OCI-M2 (cell line): ENCODE measurements around the gene CNST.
"Not testable (repeated sequence)": the region's sequence is repeated elsewhere in the genome, so short reads cannot be mapped to it uniquely, and the experiment has no call there.

Experiments
- DNase-seq: peaks from one replicate; lab custom pipeline; 2025; ENCODE audit not compliant: unreplicated experiment; lab: John Stamatoyannopoulos, UW

Gene CNST

GRCh38 chr1:246617768-246618167 is 51.5 kb downstream of the CNST start:
- no peak for DNase-seq

DNA sequence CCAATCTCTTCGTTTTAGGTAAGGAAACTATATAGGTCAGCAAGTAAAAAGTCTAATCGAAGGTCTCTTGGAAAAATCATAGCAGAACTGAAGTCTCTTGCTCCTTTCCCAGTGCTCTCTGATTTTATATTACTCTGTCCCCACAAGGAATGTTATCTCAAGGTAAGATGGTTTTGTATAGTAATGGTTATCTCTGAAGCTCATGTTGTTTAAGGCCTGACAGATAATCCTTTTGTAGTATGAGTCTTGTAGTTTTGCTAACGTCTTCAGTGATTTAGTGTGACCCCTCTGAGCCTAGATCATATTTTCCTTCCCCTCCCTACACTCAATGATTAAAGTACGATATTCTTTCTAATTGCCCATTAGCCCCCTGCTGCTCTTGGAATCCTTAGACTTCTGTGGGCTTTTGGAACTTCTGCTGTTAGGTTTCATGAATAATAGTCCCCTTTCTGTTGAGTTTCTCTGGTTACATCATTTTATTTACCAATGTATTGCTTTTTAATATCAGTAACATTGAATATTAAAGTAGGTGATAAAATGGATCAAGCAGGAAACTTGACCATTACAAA is 52.1 kb downstream of the CNST start:
- DNase-seq: no peak

DNA sequence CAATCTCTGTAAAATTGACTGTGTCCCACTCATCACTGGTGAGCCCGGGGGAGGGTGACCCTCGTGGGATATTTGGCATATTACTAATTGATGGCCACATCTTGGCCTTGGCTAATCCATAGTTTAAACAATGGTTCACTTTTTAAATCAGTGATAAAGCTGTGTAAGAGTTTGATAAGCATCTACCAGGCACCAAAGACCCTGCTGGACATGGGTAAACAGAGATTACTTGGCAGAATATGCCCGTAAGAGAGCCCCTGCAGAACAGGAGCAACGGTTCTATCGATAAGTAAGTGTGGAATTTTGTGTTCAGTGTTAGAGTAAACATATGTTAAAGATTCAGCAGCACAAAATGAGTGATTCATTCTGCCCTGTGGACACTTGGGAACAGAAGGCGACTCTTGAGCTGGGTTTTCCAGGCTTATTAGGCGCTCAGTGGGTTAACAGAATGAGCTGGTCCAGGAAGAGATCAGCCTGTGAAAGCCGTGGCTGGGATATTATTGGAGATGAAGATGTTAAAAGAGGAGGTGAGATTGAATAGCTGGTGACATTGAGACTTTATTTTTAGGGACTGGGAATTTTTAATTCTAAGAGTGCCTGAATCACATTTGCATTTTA is 55.9 kb downstream of the CNST start:
- DNase-seq: no peak

- DNase-seq: no peak
Measured at GRCh38 chr1:246624091-246624490, 57.8 kb downstream of the CNST start.

DNA sequence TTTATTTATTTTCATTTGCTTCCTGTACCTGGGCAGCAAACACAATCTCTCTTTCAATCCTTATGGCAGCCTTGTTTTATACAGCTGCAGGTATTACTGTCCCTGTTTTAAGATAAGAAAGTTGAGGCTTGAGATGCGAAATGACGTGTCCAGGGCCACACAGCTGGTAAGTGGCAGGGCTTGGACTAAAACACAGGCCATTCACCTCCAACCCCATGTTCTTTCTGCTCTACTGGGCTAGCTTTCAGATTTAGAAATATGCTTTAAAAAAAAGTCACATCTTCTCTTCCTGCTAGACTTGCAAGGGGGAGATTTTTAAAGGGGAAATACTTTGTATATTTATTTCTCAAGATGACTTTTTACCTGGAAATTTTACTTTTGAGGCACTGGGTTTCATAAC is 62.8 kb downstream of the CNST start:
- no peak for DNase-seq

- DNase-seq: no peak
Measured at GRCh38 chr1:246629976-246630375, 63.7 kb downstream of the CNST start.

GRCh38 chr1:246631426-246631825 is 65.2 kb downstream of the CNST start:
- no peak for DNase-seq

GRCh38 chr1:246632281-246633168 is 66.3 kb downstream of the CNST start:
- no peak for DNase-seq

- DNase-seq: not testable (repeated sequence)
Measured at GRCh38 chr1:246634659-246635058, 68.4 kb downstream of the CNST start.

GRCh38 chr1:246638941-246639655 is 72.8 kb downstream of the CNST start:
- DNase-seq: no peak

GRCh38 chr1:246639732-246640131 is 73.5 kb downstream of the CNST start:
- no peak for DNase-seq

DNA sequence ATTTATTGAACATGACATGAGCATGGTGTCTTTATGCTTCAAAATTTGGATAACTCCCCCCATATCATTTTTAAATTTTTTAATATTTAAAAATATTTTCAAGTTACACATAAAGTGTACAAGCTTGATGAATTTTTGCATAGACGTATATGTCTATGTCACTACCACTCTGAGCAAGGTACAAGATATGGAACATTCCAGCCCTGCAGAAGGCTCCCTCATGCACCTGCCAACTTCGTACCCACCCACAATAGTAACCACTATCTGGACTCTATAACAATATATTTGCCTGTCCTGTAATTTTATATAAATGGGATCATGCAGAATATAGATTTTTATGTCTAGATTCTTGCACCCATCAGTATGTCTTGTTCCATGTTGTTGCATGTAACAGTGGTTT is 74.5 kb downstream of the CNST start:
- DNase-seq: no peak

DNA sequence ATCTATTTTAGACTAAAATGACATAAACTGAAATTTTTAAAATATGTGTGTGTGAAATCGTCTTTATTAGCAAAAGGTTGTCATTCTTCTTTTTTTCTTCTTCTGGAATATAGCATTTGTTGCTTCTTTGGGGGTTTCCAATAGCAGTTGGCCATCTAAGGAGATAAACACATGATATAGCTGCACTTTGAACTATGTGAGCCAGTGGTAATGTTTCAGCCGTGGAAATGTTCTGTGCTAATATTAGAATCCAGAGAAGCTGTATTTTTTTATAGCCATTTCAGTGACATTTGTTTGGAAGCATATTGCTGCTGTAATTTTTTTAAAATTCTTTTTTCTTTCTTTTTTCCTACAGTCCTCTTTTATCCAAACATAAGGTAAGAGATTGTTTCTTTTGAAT is 75.1 kb downstream of the CNST start:
- DNase-seq: no peak

DNA sequence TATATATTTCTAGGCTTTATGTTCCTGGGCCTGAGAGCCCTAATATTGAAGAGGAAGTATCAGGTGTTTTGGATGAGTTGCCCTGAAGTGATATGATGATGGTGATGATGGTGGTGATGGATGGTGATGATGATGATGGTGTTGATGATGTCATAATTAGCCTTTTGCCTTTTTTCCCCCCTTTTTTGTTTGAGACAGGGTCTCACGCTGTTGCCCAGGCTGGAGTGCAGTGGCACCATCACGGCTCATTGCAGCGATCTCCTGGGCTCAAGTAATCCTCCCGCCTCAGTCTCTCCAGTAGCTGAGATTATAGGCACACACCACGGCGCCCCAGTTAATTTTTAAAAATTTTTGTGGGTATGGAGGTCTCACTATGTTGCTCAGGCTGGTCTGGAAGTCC is 76.5 kb downstream of the CNST start:
- DNase-seq: no peak

GRCh38 chr1:246647113-246647512 is 80.9 kb downstream of the CNST start:
- DNase-seq: no peak

DNA sequence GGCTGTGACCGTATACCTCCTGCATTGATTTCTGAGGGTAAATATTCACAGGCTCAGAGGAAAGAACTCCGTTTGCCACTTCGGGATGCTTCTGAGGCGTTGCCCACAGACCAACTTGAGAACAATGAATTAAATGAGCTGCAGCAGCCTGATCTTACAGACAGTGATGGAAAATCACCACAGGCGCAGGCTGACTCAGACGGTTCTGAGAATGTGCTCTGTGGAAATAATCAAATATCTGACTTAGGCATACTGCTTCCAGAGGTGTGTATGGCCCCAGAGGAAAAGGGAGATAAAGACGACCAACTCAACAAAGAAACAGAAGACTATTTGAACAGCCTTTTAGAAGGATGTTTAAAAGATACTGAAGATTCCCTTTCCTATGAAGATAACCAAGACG is 81.3 kb downstream of the CNST start:
- DNase-seq: no peak

DNA sequence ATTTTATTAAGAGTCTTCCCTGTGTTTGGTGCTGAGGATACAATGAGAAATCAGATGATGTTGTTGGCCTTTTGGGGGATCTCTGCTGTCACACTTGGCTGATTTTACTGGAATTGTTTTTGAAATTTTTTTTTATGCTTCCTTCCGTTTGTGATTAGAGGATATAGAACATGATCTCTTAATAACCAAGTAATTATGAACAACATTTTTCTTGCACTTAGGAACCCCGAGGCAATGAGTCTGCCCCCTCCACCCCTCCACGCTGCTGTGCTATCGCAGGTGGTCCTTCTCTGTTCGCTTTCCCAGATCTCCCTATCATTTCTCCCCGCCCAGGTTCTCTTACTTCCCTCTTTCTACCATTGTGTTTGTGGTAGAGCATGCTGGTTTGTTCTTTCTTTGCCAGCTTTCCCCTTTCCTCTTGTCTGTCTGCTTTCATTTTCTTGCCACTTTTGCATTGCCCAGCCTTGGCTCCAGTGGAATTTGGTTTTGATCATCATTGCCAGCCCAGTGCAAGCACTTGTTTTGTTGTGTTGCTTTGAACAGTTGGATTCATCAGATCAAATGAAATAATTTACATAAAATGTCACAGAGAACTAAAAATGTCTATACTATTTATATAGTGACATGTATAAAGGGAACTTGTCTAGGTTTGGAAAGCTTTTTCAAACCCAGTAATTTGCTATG is 84.9 kb downstream of the CNST start:
- no peak for DNase-seq

DNA sequence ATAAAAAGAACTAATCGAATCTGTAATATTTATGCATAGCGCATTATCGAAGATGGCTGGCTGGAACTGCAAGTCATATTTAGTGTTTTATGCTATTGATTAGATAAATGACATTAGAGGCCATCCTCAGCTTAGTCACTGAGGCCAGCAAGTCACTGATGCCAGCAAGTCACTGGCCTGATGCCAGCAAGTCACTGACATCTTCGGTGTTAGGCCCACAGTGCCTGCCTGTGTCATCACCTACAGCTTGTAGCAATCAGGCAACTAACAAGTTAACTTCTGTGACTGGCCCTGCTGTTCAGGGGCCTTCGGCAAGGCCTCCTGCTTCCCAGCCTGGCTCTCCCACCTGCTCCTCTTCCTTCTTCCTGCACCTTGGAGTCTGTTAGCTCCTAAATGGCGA is 92.3 kb downstream of the CNST start:
- no peak for DNase-seq

- DNase-seq: no peak
Measured at GRCh38 chr1:246659594-246660140, 93.4 kb downstream of the CNST start.

GRCh38 chr1:246661451-246661850 is 95.2 kb downstream of the CNST start:
- DNase-seq: no peak

- no peak for DNase-seq
Measured at GRCh38 chr1:246667773-246668172, 101.5 kb downstream of the CNST start.
